Peyer's patch (tissue), 4 donors: ENCODE results near the gene ATP4A. TPM values are rescaled to one million over a fixed set of nuclear protein-coding genes. Genes with fewer than 3 reads are reported as not detected.

Experiments
- DNase-seq, 3 donors: peaks; one replicate each; pipeline ENCODE4 v3.0.0-alpha.2; 2017 to 2019
- H3K27ac ChIP-seq, 4 donors: fragments of 200-600 bp; sonication (generic); one replicate each; pipeline ENCODE4 v1.5.1; 2016 to 2019
- H3K27me3 ChIP-seq, 2 donors: fragments of 200-600 bp; sonication (generic); one replicate each; pipeline ENCODE4 v1.5.1; 2019
- H3K36me3 ChIP-seq, 3 donors: fragments of 200-600 bp; sonication (generic); one replicate each; pipeline ENCODE4 v1.5.1; 2016 to 2019
- H3K4me1 ChIP-seq, 4 donors: fragments of 200-600 bp; sonication (generic); one replicate each; pipeline ENCODE4 v1.5.1; 2016 to 2019
- H3K4me3 ChIP-seq, 4 donors: fragments of 200-600 bp; sonication (generic); 1 replicate in 3 of 4; 2 replicates in 1 of 4; pipeline ENCODE4 v1.5.1; 2016 to 2019; ENCODE audit warnings: mild to moderate bottlenecking in 1 of 4
- H3K9me3 ChIP-seq, 4 donors: fragments of 200-600 bp; sonication (generic); one replicate each; pipeline ENCODE4 v1.5.1; 2016 to 2019; ENCODE audit warnings: mild to moderate bottlenecking in 1 of 4
- CTCF ChIP-seq, 6 experiments: fragments of 450-650 bp in 4 of 6; fragments of 200-600 bp in 2 of 6; sonication (generic) in 1 of 6; IDR thresholded peaks; one replicate each; pipeline ENCODE4 v1.5.1; 2017 to 2019; ENCODE audit warnings: antibody characterized with exemption in 6 of 6, mild to moderate bottlenecking in 3 of 6, moderate library complexity in 1 of 6
- POLR2A ChIP-seq, 2 donors: fragments of 450-650 bp; IDR thresholded peaks; one replicate each; pipeline ENCODE4 v1.5.1; 2017; ENCODE audit warnings: antibody characterized with exemption in 2 of 2, mild to moderate bottlenecking in 2 of 2, moderate library complexity in 2 of 2
- total RNA-seq, 4 donors: library from RNA; depleted of rRNA; stranded (reverse); fragments of >200 nt; gene quantifications; one replicate each; pipeline ENCODE4 v1.1.0, GENCODE V29; 2016

ATP4A gene
- total RNA-seq, 4 donors from 2014 or later: not detected

DNA sequence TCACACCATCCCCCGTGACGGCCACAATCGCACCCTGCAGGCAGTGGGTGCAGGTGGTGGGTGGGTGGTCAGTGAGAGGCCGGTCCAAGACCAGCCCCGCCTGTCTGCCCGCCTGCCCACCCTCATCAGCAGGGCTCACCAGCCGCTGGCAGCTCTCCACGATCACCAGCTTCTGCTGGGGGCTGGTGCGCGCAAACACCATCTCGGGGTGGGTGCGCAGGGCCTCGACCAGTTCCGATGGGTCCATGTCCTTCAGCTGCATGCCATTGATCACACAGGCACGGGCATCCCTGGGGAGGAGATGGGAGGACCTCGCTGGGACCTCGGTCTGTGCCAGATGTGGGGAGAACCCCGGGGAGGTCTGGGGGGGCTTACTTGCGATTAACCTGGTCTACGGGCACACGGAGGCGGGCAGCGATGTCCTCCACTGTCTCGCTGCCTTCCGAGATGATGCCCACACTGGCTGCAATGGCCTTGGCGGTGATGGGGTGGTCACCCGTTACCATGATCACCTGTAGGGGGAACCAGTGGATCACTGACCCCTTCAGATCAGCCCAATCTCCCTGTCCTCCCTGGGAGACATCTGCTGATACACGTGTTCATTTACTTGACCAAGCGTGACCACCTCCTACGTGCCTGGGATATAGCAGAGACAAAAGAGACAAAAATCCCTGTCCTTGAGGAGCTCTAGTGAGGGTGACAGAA is 8.0 kb downstream of the ATP4A start:
- DNase-seq: no peak
- H3K27me3 ChIP-seq: no peaks in the 10 kb centered on the region
- H3K9me3 ChIP-seq: peaks cover 0 to 4% (median 0%) of the 10 kb centered on the region in 4 donors
- no peak for TF ChIP-seq CTCF (IDR thresholded peaks at IDR 0.05)
- TF ChIP-seq POLR2A (IDR thresholded peaks at IDR 0.05): no peak
- no peak overlapping the region for H3K27ac ChIP-seq
- peaks cover 0 to 12% (median 5%) of the 10 kb centered on the region in 4 donors for H3K4me1 ChIP-seq
- no peaks in the 10 kb centered on the region for H3K36me3 ChIP-seq
- H3K4me3 ChIP-seq: no peak overlapping the region

DNA sequence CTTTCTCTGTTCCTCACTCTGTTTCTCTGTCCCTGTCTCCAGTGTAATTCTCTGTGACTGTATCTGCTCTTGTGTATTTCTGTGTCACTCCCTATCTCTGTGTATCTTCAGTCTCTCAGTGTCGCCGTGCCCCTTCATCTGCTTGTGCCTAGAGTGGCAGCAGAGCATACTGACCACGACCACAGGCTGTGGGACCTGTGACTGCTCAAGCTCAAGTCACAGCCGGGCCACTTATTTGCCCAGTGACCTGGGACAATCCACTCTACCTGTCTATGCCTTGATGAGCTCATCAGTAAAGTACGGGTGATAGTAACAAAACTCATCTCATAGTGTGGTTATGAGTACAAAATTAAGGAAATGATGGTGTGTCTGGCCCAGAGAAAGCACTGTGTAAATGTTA is 9.4 kb downstream of the ATP4A start:
- Histone ChIP-seq H3K36me3 (no peaks in the 10 kb centered on the region), H3K4me3 (no peak overlapping the region), H3K9me3 (peaks cover 0 to 4% (median 0%) of the 10 kb centered on the region in 4 donors), H3K27me3 (no peaks in the 10 kb centered on the region), H3K27ac (no peak overlapping the region), H3K4me1 (peaks cover 0 to 12% (median 5%) of the 10 kb centered on the region in 4 donors)
- no peak for DNase-seq
- TF ChIP-seq CTCF (IDR thresholded peaks at IDR 0.05) (no peak), POLR2A (IDR thresholded peaks at IDR 0.05) (no peak)

GRCh38 chr19:35553385-35554000 is 10.0 kb downstream of the ATP4A start:
- H3K27ac ChIP-seq: no peak overlapping the region
- peaks cover 0 to 4% (median 0%) of the 10 kb centered on the region in 4 donors for H3K9me3 ChIP-seq
- peaks cover 0 to 9% (median 4%) of the 10 kb centered on the region in 4 donors for H3K4me1 ChIP-seq
- no peak for DNase-seq
- H3K27me3 ChIP-seq: no peaks in the 10 kb centered on the region
- no peak overlapping the region for H3K4me3 ChIP-seq
- no peak for TF ChIP-seq POLR2A (IDR thresholded peaks at IDR 0.05)
- TF ChIP-seq CTCF (IDR thresholded peaks at IDR 0.05): no peak
- no peaks in the 10 kb centered on the region for H3K36me3 ChIP-seq

DNA sequence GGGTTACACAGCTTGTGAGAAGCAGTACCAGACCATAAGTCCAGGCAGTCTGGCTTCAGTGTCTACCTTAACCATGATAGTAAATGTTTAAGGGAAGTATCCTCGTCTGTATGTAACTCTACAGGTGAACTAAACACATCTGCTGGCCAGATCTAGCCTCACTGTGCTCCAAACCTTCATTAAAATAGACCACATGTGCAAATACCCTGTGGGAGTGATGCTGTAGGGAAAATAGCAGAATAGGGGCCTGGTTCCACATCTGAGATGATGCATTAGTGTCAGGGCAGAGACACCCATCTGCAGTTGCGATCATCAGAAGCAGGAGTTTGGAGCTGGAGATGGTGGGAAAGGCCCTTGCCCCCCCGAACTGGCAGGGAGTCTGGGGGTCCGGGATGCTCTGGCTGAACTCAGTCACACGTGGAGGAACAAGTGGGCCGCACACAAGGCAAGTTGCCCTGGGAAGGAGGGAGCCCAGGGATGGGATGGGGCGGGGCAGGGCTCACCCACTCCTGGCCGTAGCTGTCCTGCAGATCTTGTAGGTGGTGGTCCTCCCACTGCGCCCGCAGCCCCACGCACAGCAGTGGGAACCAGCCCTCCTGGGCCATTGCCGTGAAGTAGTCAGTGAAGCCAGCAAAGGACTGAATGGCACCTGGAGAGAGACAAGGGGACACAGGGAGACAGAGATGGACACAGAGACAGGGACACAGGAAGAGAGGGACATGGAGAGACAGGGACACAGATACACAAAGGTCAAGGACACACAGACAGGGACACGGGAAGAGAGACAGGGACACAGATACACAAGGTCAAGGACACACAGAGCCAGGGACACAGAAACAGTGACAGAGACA is 10.7 kb downstream of the ATP4A start:
- H3K36me3 ChIP-seq: peaks cover 0 to 7% (median 0%) of the 10 kb centered on the region in 3 donors
- no peak overlapping the region for H3K4me3 ChIP-seq
- H3K27me3 ChIP-seq: no peaks in the 10 kb centered on the region
- TF ChIP-seq POLR2A (IDR thresholded peaks at IDR 0.05): no peak
- no peak for TF ChIP-seq CTCF (IDR thresholded peaks at IDR 0.05)
- peaks cover 0 to 2% (median under 1%) of the 10 kb centered on the region in 4 donors for H3K4me1 ChIP-seq
- DNase-seq: no peak
- no peak overlapping the region for H3K27ac ChIP-seq
- H3K9me3 ChIP-seq: no peaks in the 10 kb centered on the region

DNA sequence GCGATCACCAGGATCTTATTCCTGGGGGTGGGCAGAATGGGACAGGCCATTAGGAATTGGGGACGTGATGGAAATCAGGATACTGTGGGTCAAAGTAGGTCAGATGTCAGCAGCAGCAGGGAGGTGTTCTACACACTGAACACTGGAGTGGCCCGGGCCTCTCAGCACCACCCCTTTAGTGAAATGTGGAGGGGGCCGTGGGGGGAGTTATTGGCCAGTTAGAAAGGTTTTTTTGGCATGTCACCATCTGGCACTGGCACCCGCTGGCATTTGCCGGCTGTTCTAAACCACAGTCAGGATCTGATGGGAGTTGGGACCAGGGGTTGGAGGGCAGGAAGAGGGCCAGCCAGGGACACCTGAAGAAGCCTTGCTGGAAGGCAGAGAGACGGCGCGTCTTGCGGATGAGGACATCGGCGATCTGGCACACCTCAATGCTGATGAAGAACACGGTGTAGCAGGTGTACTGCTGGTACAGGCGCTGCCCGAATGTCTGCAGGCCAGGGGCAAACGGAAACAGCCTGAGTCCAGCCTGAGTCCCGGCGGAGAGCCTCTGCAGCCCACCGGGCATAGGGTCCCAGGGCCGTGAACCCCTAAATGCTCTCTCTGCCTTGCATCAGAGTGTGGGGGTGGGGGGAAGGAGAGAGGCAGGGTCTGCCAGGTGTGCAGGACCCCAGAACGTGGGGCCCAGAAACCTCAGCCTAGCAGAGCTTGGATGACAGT is 12.2 kb downstream of the ATP4A start:
- Histone ChIP-seq H3K4me1 (peaks cover 0 to 12% (median 6%) of the 10 kb centered on the region in 4 donors), H3K36me3 (peaks cover 0 to 14% (median 0%) of the 10 kb centered on the region in 3 donors), H3K27ac (no peak overlapping the region), H3K4me3 (no peak overlapping the region), H3K9me3 (no peaks in the 10 kb centered on the region), H3K27me3 (no peaks in the 10 kb centered on the region)
- TF ChIP-seq POLR2A (IDR thresholded peaks at IDR 0.05): no peak
- no peak for TF ChIP-seq CTCF (IDR thresholded peaks at IDR 0.05)
- DNase-seq: no peak
